Ascending aorta (tissue), 2 donors: ENCODE results near the gene CCDC85C. TPM values are rescaled to one million over a fixed set of nuclear protein-coding genes. Genes with fewer than 3 reads are reported as not detected.
A peak's percentile ranks its signal among the peaks of the same experiment; 100 is the strongest.

Experiments
- DNase-seq, 2 donors: peaks; one replicate each; pipeline ENCODE4 v3.0.0-alpha.2; 2019; ENCODE audit warnings: low spot score in 2 of 2
- H3K27ac ChIP-seq, 2 donors: fragments of 200-600 bp; sonication (generic); one replicate each; pipeline ENCODE4 v1.5.1; 2016 to 2017; ENCODE audit warnings: mild to moderate bottlenecking in 1 of 2
- H3K27me3 ChIP-seq: fragments of 200-600 bp; sonication (generic); one replicate; pipeline ENCODE4 v1.5.1; 2017
- H3K36me3 ChIP-seq, 2 donors: fragments of 200-600 bp; sonication (generic); one replicate each; pipeline ENCODE4 v1.5.1; 2016
- H3K4me1 ChIP-seq, 2 donors: fragments of 200-600 bp; sonication (generic); one replicate each; pipeline ENCODE4 v1.5.1; 2016 to 2017; ENCODE audit warnings: mild to moderate bottlenecking in 1 of 2
- H3K4me3 ChIP-seq, 2 donors: fragments of 200-600 bp; sonication (generic); one replicate each; pipeline ENCODE4 v1.5.1; 2016 to 2017; ENCODE audit warnings: mild to moderate bottlenecking in 1 of 2
- H3K9me3 ChIP-seq, 2 donors: fragments of 200-600 bp; sonication (generic); one replicate each; pipeline ENCODE4 v1.5.1; 2016
- intact Hi-C: fragments of 100-400 bp; cut with DNase I; formaldehyde crosslinking; loops from one replicate; pipeline ENCODE4 v1.15.1; 2023
- total RNA-seq: library from RNA; depleted of rRNA; stranded (reverse); fragments of >200 nt; gene quantifications from one replicate; pipeline ENCODE4 v1.1.0, GENCODE V29; 2016
- TF ChIP-seq, protein P1 (sequence below), 3 experiments: fragments of 200-600 bp in 2 of 3; fragments of 450-650 bp in 1 of 3; sonication (generic) in 2 of 3; IDR thresholded peaks; one replicate each; pipeline ENCODE4 v1.5.1; 2016 to 2019; ENCODE audit warnings: antibody characterized with exemption in 3 of 3, mild to moderate bottlenecking in 1 of 3, moderate library complexity in 1 of 3

CCDC85C gene
- total RNA-seq, 1 donor from 2014 or later, result 0.64 TPM

DNA sequence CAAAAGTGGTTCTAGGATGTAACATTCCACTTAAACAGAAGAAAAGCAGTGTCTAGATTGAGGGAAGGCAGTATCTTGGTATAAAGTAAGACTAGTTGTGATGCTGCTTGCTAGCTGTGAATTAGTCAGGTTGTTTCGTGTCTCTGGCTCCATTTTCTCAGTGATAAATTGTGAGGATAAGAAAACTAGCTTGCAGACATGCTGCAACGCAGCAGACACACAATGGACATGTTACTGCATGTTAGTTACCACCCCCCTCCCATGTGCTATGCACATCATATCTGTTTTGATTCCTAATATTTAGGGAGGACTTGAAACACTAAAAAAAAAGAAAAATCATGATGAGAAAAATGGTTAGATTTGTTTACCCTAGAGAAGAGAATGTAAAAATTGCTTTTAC lies 119.9 kb downstream of the CCDC85C start:
- H3K36me3 ChIP-seq, result no peaks in the 10 kb centered on the region
- peaks cover 6 to 25% of the 10 kb centered on the region in 2 donors for H3K4me1 ChIP-seq
- intact Hi-C loops, result loop anchor here (5.0 to 10.0 kb wide), 2 partner anchors 447 to 891 kb away; partner anchors contain the start of gene WDR25
- TF ChIP-seq, protein P1, sequence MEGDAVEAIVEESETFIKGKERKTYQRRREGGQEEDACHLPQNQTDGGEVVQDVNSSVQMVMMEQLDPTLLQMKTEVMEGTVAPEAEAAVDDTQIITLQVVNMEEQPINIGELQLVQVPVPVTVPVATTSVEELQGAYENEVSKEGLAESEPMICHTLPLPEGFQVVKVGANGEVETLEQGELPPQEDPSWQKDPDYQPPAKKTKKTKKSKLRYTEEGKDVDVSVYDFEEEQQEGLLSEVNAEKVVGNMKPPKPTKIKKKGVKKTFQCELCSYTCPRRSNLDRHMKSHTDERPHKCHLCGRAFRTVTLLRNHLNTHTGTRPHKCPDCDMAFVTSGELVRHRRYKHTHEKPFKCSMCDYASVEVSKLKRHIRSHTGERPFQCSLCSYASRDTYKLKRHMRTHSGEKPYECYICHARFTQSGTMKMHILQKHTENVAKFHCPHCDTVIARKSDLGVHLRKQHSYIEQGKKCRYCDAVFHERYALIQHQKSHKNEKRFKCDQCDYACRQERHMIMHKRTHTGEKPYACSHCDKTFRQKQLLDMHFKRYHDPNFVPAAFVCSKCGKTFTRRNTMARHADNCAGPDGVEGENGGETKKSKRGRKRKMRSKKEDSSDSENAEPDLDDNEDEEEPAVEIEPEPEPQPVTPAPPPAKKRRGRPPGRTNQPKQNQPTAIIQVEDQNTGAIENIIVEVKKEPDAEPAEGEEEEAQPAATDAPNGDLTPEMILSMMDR (IDR thresholded peaks at IDR 0.05), result no peak
- H3K4me3 ChIP-seq, result no peak overlapping the region
- H3K27me3 ChIP-seq, result no peaks in the 10 kb centered on the region
- H3K9me3 ChIP-seq, result no peaks in the 10 kb centered on the region
- no peak for DNase-seq
- no peak overlapping the region for H3K27ac ChIP-seq

DNA sequence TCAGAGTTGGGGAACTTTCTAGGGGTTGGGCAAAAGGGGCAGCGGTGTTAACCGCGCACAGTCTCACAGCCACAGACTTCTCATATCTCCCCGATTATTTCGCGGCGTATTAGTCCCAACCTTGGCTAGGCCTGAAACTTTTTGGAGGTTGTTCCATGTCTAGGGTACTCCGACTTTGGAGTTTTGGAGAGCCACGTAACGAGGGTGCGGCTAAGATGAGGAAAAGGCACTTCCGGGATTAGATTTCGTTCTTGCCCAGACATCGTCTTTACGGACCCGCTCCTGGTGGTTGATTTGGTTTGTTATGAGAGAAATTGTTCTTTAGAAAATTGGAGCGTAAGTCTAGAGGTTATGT lies 122.3 kb downstream of the CCDC85C start:
- Histone ChIP-seq H3K27me3 (no peaks in the 10 kb centered on the region), H3K4me1 (peaks cover 6 to 34% of the 10 kb centered on the region in 2 donors), H3K36me3 (no peaks in the 10 kb centered on the region), H3K4me3 (peak overlapping the region; percentile 87 to 95), H3K27ac (peak overlapping the region; percentile 96 to 98), H3K9me3 (no peaks in the 10 kb centered on the region)
- TF ChIP-seq, protein P1 (IDR thresholded peaks at IDR 0.05), result no peak
- DNase-seq, result no peak
- intact Hi-C loops, result loop anchor here (1.0 to 10.0 kb wide), 6 partner anchors 123 to 893 kb away; partner anchors contain the start of genes CCDC85C, CYP46A1 and WDR25

DNA sequence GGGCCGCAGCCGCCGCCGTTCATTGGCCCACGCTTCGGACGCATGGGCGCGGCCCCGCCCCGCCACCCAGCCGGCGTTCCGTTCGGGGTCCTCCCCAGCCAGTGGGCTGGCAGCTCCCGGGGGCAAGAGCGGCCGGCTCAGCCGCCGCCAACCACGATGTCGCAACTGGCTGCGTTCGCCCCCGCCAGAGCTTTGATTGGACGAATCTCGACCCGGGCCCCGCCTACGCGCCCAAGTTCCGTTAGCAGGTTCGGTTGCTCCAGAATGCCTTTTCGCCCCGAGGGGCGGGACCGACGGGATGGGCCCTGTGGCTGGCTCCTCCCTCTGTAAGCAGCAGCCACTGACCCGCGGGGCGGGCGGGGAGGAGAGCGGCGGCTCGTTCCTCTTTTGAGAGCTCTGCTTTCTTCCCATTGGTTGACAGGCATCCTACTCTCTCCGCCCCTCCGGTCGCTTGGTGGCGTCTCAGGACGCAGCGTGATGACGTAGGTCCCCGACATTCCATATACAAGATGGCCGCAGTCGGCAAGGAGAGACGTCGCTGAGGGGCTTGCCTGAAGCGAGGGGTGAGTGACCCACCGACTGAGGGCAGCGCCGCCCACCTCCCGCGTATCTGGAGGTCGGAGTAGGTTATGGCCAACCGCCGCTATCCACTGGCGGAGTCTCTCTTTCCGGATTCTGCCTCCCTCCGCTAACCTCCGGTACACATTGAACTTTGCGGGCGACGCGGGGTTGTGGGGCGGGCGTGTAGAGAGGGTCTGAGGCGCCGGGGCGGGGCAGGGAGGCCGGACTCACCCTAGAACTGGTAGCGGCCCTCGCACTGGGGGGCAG lies 122.9 kb downstream of the CCDC85C start, which contains the start of gene CCNK:
Gene CCNK (plus strand): TSS at position 493 of the 828 bp plus-strand sequence. CDS start 11,269 bp downstream, outside the sequence.
- DNase-seq, result peak; percentile 100
- peak within 1 kb of the TSS; percentile 87 to 95 for H3K4me3 ChIP-seq
- TF ChIP-seq, protein P1 (IDR thresholded peaks at IDR 0.05), result no peak
- H3K27me3 ChIP-seq, result no peaks in the 10 kb centered on the region
- intact Hi-C loops, result loop anchor here (1.0 to 10.0 kb wide), 6 partner anchors 123 to 894 kb away; partner anchors contain the start of genes CCDC85C, CYP46A1 and WDR25
- peak within 1 kb of the TSS; percentile 96 to 98 for H3K27ac ChIP-seq
- H3K9me3 ChIP-seq, result no peaks in the 10 kb centered on the region
- no peaks in the 10 kb centered on the region for H3K36me3 ChIP-seq
- peaks cover 6 to 34% of the 10 kb centered on the region in 2 donors for H3K4me1 ChIP-seq

DNA sequence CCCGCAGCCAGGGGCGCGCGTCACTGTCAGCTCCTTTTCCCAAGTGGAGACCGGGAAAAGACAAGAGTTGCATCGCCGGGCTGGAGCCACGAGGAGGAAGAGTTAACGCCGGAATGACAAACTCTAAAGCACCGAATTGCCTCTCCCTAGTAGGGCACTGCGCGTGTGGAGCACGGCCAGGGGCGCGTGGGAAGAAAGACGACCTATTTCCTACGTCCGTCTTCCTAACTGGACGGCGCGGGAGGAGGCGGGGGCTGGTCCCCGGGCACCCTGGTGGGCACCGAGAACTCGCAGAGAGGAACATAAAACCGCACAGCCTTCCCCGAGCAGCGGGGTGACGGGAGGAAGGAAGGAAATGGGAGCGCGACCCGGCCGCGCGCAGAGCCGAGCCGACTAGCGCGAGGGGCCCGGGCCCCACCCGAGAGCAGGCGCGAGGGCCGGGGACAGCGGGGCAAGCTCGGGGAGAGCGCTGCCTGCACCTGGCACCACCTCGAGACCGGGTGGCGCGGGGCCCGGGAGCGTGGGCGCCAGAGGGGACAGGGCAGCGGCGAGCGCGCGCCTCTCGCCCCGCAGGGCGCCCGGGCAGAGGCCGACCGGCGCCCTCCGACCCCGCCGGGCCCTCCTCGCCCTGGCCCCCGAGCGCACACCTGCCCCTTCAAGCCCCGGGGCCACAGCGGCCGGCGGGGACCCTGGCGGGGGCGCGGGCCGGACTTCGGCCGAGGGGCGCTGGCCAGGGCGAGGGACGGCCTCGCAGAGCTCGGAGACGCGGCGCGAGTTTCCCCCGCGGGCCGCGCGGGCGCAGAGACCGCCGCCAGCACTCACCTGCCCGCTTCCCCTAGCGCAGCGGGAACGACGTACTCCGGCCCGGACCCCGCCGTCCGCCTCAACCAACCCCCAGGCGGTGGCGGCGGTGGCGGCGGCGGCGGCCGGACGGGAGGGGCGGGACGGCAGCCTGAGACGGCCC lies 123.8 kb downstream of the CCDC85C start, which contains the start of gene SETD3:
Gene SETD3 (minus strand): TSS at position 954 of the 964 bp plus-strand sequence. CDS start 15,054 bp downstream, outside the sequence.
- peaks cover 6 to 34% of the 10 kb centered on the region in 2 donors for H3K4me1 ChIP-seq
- peak; percentile 10 to 82 for DNase-seq
- no peaks in the 10 kb centered on the region for H3K27me3 ChIP-seq
- H3K27ac ChIP-seq, result peak within 1 kb of the TSS; percentile 96 to 98
- no peaks in the 10 kb centered on the region for H3K36me3 ChIP-seq
- TF ChIP-seq, protein P1 (IDR thresholded peaks at IDR 0.05), result no peak
- no peaks in the 10 kb centered on the region for H3K9me3 ChIP-seq
- peak within 1 kb of the TSS; percentile 87 to 95 for H3K4me3 ChIP-seq
- intact Hi-C loops, result loop anchor here (2.0 to 10.0 kb wide), 3 partner anchors 443 to 895 kb away; partner anchors contain the start of gene WDR25
